Osteoblast (primary cell): ENCODE measurements around the gene CDH1. TPM values are rescaled to one million over a fixed set of nuclear protein-coding genes. Genes with fewer than 3 reads are reported as not detected.

Experiments used
- DNase-seq: peaks from one replicate; pipeline ENCODE4 v3.0.0; 2011; ENCODE audit warnings: low spot score, mixed read lengths; ENCODE audit not compliant: insufficient read length; ENCODE audit errors: missing footprints
- H2AFZ ChIP-seq: 2 replicates; pipeline ENCODE4 v1.6.0; 2011; ENCODE audit warnings: mild to moderate bottlenecking, low read length
- H3K27ac ChIP-seq: 2 replicates; pipeline ENCODE4 v1.5.1; 2011; ENCODE audit warnings: mild to moderate bottlenecking, low read depth, low read length, moderate library complexity
- H3K27me3 ChIP-seq: 2 replicates; pipeline ENCODE4 v1.6.0; 2012; ENCODE audit warnings: mild to moderate bottlenecking, control low read depth, inconsistent platforms, low read length, moderate library complexity; ENCODE audit not compliant: insufficient read depth
- H3K36me3 ChIP-seq: 2 replicates; pipeline ENCODE4 v1.5.1; 2011; ENCODE audit warnings: mild to moderate bottlenecking, low read length, control low read depth, moderate library complexity; ENCODE audit not compliant: insufficient read depth
- H3K4me1 ChIP-seq: 2 replicates; pipeline ENCODE4 v1.5.1; 2011; ENCODE audit warnings: mild to moderate bottlenecking, low read length, control low read depth, moderate library complexity; ENCODE audit not compliant: insufficient read depth
- H3K4me2 ChIP-seq: 2 replicates; pipeline ENCODE4 v1.6.0; 2011; ENCODE audit warnings: mild to moderate bottlenecking, low read length; ENCODE audit not compliant: insufficient read depth
- H3K4me3 ChIP-seq: fragments of 200-600 bp; sonication (generic); 3 replicates; pipeline ENCODE4 v1.5.1; 2012; ENCODE audit warnings: mild to moderate bottlenecking, low read length, inconsistent platforms; ENCODE audit not compliant: insufficient read depth
- H3K79me2 ChIP-seq: 2 replicates; pipeline ENCODE4 v1.6.0; 2012; ENCODE audit warnings: mild to moderate bottlenecking, low read length, control low read depth, inconsistent platforms; ENCODE audit not compliant: insufficient read depth
- H3K9me3 ChIP-seq: 2 replicates; pipeline ENCODE4 v1.5.1; 2011; ENCODE audit warnings: low read depth, low read length, control low read depth
- H4K20me1 ChIP-seq: 2 replicates; pipeline ENCODE4 v1.6.0; 2012; ENCODE audit warnings: mild to moderate bottlenecking, low read length, control low read depth; ENCODE audit not compliant: insufficient read depth
- CTCF ChIP-seq: IDR thresholded peaks from 2 replicates; pipeline ENCODE4 v1.5.1; 2011; ENCODE audit warnings: mild to moderate bottlenecking, low read depth, low read length, moderate library complexity; ENCODE audit errors: extremely low read depth
- total RNA-seq: library from RNA; depleted of rRNA; stranded (reverse); fragments of >200 nt; gene quantifications from 2 replicates; pipeline ENCODE4 v1.2.3, GENCODE V29; 2012

Gene CDH1
- total RNA-seq, 1 donor, result 1.1 TPM

- H3K9me3 ChIP-seq, result no peaks in the 10 kb centered on the region
- H3K4me1 ChIP-seq, result no peaks in the 10 kb centered on the region
- no peak for DNase-seq
- no peak overlapping the region for H3K4me2 ChIP-seq
- H3K27ac ChIP-seq, result no peak overlapping the region
- no peak for TF ChIP-seq CTCF
- H3K79me2 ChIP-seq, result no peaks in the 10 kb centered on the region
- H4K20me1 ChIP-seq, result no peaks in the 10 kb centered on the region
- no peak overlapping the region for H3K4me3 ChIP-seq
- H3K27me3 ChIP-seq, result peaks cover 28% of the 10 kb centered on the region
- H2AFZ ChIP-seq, result peak overlapping the region; percentile 38
- no peaks in the 10 kb centered on the region for H3K36me3 ChIP-seq
Observed at GRCh38 chr16:68778551-68779231, 41.6 kb downstream of the CDH1 start.

- Histone ChIP-seq H3K4me3 (no peak overlapping the region), H3K4me1 (no peaks in the 10 kb centered on the region), H3K27ac (no peak overlapping the region), H3K4me2 (no peak overlapping the region), H3K79me2 (no peaks in the 10 kb centered on the region), H2AFZ (no peak overlapping the region), H3K9me3 (no peaks in the 10 kb centered on the region), H4K20me1 (no peaks in the 10 kb centered on the region), H3K36me3 (no peaks in the 10 kb centered on the region), H3K27me3 (peaks cover 31% of the 10 kb centered on the region)
- DNase-seq, result no peak
- no peak for TF ChIP-seq CTCF
Observed at GRCh38 chr16:68779891-68780290, 42.8 kb downstream of the CDH1 start.

- H3K4me1 ChIP-seq, result peaks cover 6% of the 10 kb centered on the region
- H3K79me2 ChIP-seq, result no peaks in the 10 kb centered on the region
- DNase-seq, result no peak
- H3K27ac ChIP-seq, result no peak overlapping the region
- no peak overlapping the region for H3K4me3 ChIP-seq
- peaks cover 22% of the 10 kb centered on the region for H3K27me3 ChIP-seq
- H4K20me1 ChIP-seq, result no peaks in the 10 kb centered on the region
- no peak for TF ChIP-seq CTCF
- H3K9me3 ChIP-seq, result no peaks in the 10 kb centered on the region
- H3K4me2 ChIP-seq, result no peak overlapping the region
- H3K36me3 ChIP-seq, result no peaks in the 10 kb centered on the region
- H2AFZ ChIP-seq, result no peak overlapping the region
Observed at GRCh38 chr16:68781784-68782183, 44.7 kb downstream of the CDH1 start.

GRCh38 chr16:68782198-68783174 is 45.4 kb downstream of the CDH1 start:
- TF ChIP-seq CTCF, result no peak
- H2AFZ ChIP-seq, result no peak overlapping the region
- no peak overlapping the region for H3K27ac ChIP-seq
- H3K36me3 ChIP-seq, result no peaks in the 10 kb centered on the region
- H3K27me3 ChIP-seq, result peaks cover 22% of the 10 kb centered on the region
- no peaks in the 10 kb centered on the region for H3K9me3 ChIP-seq
- H3K4me2 ChIP-seq, result no peak overlapping the region
- DNase-seq, result no peak
- H3K4me3 ChIP-seq, result no peak overlapping the region
- peaks cover 9% of the 10 kb centered on the region for H3K4me1 ChIP-seq
- no peaks in the 10 kb centered on the region for H4K20me1 ChIP-seq
- H3K79me2 ChIP-seq, result no peaks in the 10 kb centered on the region
